Activated naive CD8-positive, alpha-beta T cell treated with anti-CD3 and anti-CD28 coated beads, Interleukin-2, amount 50 U/mL, for 16 hours (primary cell): Measurements from ENCODE around the gene STPG4.

Experiments used
- DNase-seq: peaks from one replicate; pipeline ENCODE4 v3.0.0-alpha.2; 2020; ENCODE audit warnings: low read depth, low spot score

STPG4 gene

DNA sequence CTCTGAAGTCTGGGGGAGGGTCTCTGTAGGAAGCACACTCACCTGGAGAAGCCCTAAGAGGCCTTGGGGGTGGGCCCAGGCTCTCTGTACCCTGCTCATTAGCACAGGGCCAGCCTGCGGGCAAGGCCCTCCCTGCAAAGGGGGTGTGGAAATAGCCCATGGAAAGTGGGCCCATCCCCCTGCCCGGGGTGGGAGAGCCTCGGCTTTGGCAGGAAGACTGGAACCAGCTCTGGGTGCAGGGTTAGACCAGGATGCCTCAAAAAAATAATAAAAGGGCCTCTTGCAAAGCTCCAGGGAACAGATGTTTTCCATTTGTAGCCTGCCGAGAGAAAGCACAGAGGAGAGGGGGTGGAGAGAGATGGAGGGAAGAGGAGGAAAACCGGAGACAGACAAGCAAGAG lies 98.7 kb downstream of the STPG4 start:
- no peak for DNase-seq

DNA sequence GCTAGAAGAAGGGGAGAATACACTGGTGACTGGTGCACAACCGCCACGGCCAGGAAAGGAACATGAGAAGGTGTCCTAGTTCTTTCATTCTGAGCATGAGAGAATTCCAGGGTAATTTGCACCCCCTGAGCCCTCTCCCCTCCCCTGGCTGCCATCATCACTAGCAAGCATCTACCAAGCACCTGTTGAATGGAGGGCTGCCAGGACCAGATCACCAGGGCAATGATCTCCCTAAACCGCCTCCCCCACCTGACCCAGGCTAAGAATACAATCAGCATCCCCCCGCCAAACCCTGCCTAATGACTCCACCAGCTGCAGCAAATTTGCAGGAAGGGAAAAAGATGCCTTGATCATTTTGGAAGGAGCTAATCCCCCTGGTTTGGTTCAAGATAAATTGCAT lies 100.2 kb downstream of the STPG4 start:
- no peak for DNase-seq

- DNase-seq = no peak
Measured at GRCh38 chr2:47054036-47054555, 101.0 kb downstream of the STPG4 start.

DNA sequence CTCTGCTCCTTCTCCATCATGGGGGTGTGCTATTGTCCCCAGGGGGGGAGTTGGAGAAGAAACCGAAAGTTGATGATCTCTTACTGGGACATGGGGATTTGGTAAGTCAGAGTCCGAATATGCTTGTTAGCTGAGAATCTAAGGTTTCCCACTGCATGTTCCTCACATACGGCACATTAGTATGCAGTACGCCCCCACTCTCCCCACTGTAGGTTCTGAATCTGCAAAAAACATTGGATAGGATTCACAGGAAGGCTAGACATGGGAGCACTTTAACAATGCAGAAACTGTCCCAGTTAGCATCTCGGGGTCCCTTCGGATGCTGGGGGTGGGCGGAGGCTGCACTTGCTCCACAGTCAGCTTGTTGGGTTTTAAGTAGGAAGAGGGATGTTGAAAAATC lies 102.3 kb downstream of the STPG4 start:
- DNase-seq = no peak

GRCh38 chr2:47051562-47051961 lies 103.5 kb downstream of the STPG4 start:
- no peak for DNase-seq

DNA sequence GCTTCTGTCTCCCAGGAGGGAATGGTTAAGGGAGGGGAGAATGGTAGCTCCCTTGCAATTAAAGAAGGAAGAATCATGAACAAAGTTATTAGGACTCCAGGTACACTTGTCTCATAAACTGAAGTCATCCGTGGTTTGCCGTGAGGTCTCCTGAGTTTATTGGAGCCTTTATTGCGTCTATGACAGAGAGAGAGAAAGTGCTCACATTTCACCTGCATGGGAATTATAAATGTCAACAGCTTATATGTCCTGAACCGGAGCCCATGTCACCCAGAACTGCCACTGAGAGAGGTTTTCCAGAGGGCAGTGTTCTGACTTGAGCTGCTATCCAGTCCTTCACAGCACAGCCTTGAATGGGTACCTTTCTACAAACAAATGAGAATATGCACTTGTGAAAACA lies 104.3 kb downstream of the STPG4 start:
- DNase-seq = no peak

- no peak for DNase-seq
Measured at GRCh38 chr2:47050021-47050760, 104.9 kb downstream of the STPG4 start.

- DNase-seq = no peak
Measured at GRCh38 chr2:47049502-47049901, 105.6 kb downstream of the STPG4 start.

- DNase-seq = no peak
Measured at GRCh38 chr2:47048801-47049480, 106.2 kb downstream of the STPG4 start.

DNA sequence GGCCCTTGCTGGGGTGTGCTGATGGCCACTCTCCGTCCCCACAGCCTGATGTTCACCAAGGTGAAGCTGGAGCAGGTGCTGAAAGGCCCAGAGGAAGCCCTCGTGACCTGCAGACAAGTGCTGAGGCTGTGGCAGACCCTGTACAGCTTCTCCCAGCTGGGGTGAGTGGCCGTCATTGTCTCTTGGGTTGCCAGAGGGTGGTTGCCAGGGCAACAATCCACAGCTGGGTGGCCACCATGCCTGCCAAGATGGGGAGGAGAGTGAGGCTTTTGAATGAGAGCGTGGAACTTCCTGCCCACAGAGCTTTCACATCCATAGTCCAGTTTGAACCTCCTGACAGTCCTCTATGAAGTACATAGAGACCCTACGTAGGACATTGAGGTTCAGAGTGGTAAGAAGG lies 108.8 kb downstream of the STPG4 start:
- DNase-seq = no peak

DNA sequence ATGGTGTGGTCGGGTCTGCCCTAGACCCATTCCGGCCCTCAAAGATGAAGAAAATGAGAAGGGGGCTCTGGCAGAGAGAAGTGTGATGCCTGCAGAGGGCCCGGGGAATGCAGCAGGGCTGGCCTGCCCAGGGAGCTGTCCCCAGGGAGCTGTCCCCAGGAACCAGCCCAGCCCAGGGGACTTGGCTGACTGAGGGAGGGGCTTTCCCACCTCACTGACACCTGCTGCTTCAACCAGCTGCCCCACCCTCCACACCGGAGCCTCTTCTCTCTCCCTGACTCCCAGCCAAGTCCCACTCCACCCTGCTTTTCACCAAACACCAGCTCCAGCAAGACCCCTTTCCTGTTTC lies 111.2 kb downstream of the STPG4 start:
- DNase-seq = no peak

DNA sequence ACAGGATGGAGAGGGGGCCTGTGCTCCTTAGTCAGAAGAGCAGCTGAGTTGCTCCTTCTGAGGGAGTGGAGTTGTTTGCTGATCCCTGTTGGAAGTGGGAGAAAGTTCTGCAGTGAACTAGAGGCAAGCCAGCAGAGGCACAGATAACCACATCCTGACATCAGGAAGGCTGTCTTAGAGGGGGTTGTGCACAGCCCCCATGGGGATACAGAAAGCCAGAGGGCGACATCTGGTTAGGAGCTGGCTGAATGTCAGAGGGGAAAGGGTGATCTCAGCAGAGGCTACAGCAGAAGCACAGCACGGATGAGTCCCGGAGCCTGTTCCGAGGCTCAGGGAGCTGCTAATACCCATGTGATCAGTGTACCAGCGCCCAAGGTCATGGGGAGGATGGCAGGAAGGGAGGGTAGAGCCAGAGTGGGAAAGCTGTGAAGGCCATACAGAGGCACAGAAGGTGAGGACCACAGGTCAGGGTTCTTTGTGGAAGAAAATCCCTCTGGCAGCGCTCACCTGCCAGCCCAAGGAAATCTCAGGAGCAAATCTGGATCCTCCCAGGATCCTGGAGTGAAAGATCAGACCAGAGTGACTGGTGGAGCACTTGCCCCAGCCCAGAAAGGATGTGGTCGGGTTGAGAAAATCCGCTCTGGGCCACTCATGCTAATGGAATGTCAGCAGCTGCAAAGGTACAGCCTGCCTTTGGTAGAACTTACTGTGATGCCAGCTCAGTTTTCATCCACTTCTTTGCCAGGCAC lies 111.8 kb downstream of the STPG4 start:
- DNase-seq = no peak

DNA sequence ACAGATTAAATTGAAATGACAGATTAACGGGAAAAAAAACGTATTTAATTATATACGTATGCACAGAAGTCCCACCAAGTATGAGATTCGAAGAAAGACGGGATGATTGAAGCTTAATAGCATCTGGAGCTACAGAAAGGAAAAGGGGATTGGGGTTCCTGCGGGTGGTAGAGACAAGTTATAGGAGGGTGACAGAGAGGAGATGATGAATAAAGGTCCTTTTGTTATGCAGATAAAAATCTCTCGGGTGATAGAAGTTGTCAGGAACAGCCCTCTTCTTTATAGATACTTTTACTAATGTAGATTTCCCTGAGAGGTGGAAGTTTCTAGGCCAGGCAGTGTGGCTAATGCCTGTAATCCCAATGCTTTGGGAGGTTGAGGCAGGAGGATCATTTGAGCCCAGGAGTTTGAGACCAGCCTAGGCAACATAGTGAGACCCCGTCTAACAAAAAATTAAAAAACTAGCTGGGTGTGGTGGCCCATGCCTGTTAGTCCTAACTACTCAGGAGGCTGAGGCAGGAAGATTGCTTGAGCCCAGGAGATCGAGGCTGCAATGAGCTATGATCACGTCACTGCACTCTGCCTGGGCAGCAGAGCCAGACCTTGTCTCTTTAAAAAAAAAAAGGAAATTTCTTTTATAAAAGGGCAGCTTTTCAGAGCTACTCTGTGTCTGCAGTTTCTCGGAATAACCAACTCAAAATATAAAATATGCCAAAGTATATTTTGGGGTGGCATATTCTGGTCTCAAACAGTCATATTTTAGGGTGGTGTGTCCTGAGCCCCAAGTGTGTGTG lies 113.0 kb downstream of the STPG4 start:
- no peak for DNase-seq

DNA sequence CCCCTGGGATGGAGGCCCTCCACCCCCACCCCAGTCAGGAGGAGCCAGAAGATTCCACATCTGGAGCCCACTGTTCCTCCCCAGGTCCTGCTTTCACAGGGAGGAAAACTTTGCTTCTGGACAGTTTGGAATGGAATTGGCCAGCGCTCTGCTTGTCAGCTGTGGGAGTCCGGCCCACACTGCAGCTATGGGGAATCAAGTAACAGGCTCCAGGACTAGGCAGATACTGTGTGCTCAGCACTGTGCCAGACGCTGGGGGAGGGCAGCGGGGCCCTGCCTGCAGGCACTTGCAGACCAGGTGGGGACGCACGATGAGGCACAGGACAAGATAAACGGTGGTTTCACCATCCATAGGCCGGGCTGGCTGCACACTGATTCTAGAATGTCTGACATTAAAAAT lies 114.0 kb downstream of the STPG4 start:
- DNase-seq = no peak

GRCh38 chr2:47040651-47041050 lies 114.5 kb downstream of the STPG4 start:
- DNase-seq = no peak

DNA sequence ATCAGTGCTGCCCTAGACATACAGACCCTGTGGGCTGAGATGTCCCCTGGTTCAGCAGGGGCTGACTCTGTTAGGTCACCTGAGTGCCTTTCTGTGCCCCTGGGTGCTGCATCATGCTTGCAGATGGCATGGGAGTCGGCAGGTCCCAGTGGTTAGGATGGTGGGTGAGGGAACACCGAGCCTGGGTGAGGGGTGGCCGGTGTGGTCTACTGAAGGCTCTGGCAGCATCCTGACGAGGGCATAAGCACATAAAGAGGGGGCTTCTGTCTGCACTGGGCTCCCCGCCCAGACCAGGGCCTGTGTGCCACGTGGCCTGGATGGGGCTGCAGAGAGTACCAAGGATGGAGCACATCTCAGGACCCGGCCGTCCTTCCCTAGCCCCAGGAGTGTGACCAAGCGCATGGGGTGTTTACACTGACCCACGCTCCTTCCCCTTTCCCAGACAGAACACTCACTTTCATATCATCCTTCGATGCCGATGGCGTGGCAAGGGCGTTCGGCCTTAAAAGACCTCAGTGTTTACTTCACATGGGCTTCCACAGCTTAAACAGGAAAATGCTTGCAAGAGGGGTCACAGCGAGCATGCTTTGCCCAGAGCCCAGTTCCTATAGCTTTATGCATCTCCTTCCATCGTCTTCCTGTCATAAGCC lies 115.1 kb downstream of the STPG4 start:
- DNase-seq = no peak

- DNase-seq = no peak
Measured at GRCh38 chr2:47039489-47039870, 115.6 kb downstream of the STPG4 start.

- no peak for DNase-seq
Measured at GRCh38 chr2:47038656-47039488, 116.2 kb downstream of the STPG4 start.

DNA sequence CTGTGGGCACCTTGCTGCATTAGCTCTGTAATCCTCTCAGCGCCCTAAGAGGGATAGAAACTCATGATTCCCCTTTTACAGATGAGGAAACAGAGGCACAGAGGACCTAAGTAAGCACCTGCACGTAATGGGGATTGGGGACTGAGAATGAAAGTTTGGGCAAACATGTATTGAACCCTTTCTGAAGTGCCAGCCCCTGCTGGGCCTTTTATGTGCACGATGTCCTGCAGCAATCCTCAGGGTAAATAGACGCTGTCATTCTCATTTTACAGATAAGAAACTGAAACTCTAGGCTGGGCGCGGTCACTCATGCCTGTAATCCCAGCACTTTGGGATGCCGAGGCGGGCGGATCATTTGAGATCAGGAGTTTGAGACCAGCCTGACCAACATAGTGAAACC lies 117.4 kb downstream of the STPG4 start:
- no peak for DNase-seq
